ENCODE results near the gene ARHGAP18.

Gene ARHGAP18

GRCh38 chr6:129623008-129623732 lies 86.8 kb downstream of the ARHGAP18 start:
- no peak for DNase-seq
- intact Hi-C loops (cut with DNase I): no loop called here

GRCh38 chr6:129621252-129621651 lies 88.7 kb downstream of the ARHGAP18 start:
- intact Hi-C loops (cut with DNase I): no loop called here
- peak in 1 of 10 donors; percentile 46 for DNase-seq

- intact Hi-C loops (cut with DNase I): no loop called here
- no peak for DNase-seq
Measured at GRCh38 chr6:129620234-129620610, 89.8 kb downstream of the ARHGAP18 start.

GRCh38 chr6:129619579-129620233 lies 90.3 kb downstream of the ARHGAP18 start:
- intact Hi-C loops (cut with DNase I): no loop called here

GRCh38 chr6:129617986-129618385 lies 92.0 kb downstream of the ARHGAP18 start:
- intact Hi-C loops (cut with DNase I): no loop called here

More at GRCh38 chr6:129619579-129620233, 90.3 kb downstream of the ARHGAP18 start:
- no peak for DNase-seq

GRCh38 chr6:129615496-129615895 lies 94.5 kb downstream of the ARHGAP18 start:
- DNase-seq: no peak
- intact Hi-C loops (cut with DNase I): no loop called here

More at GRCh38 chr6:129617986-129618385, 92.0 kb downstream of the ARHGAP18 start:
- no peak for DNase-seq

GRCh38 chr6:129615020-129615419 lies 95.0 kb downstream of the ARHGAP18 start:
- intact Hi-C loops (cut with DNase I): no loop called here
- DNase-seq: no peak

GRCh38 chr6:129614464-129614863 lies 95.5 kb downstream of the ARHGAP18 start:
- intact Hi-C loops (cut with DNase I): no loop called here
- DNase-seq: no peak

- DNase-seq: no peak
- intact Hi-C loops (cut with DNase I): no loop called here
Measured at GRCh38 chr6:129612440-129612839, 97.5 kb downstream of the ARHGAP18 start.

- DNase-seq: no peak
- intact Hi-C loops (cut with DNase I): no loop called here
Measured at GRCh38 chr6:129609635-129610034, 100.3 kb downstream of the ARHGAP18 start.

- DNase-seq: no peak
Measured at GRCh38 chr6:129608886-129609537, 101.0 kb downstream of the ARHGAP18 start.

GRCh38 chr6:129607581-129608186 lies 102.3 kb downstream of the ARHGAP18 start:
- peak in 2 of 10 donors; percentile 65 to 81 for DNase-seq
- intact Hi-C loops (cut with DNase I): no loop called here

More at GRCh38 chr6:129608886-129609537, 101.0 kb downstream of the ARHGAP18 start:
- intact Hi-C loops (cut with DNase I): no loop called here

- intact Hi-C loops (cut with DNase I): no loop called here
- no peak for DNase-seq
Measured at GRCh38 chr6:129606664-129607063, 103.3 kb downstream of the ARHGAP18 start.

- intact Hi-C loops (cut with DNase I): no loop called here
Measured at GRCh38 chr6:129605967-129606366, 104.0 kb downstream of the ARHGAP18 start.

GRCh38 chr6:129605095-129605494 lies 104.9 kb downstream of the ARHGAP18 start:
- DNase-seq: no peak
- intact Hi-C loops (cut with DNase I): no loop called here

More at GRCh38 chr6:129605967-129606366, 104.0 kb downstream of the ARHGAP18 start:
- DNase-seq: peak in 1 of 10 donors; percentile 8

- intact Hi-C loops (cut with DNase I): no loop called here
- DNase-seq: no peak
Measured at GRCh38 chr6:129604321-129604720, 105.7 kb downstream of the ARHGAP18 start.

- intact Hi-C loops (cut with DNase I): no loop called here
- no peak for DNase-seq
Measured at GRCh38 chr6:129603741-129604140, 106.2 kb downstream of the ARHGAP18 start.

- DNase-seq: no peak
- intact Hi-C loops (cut with DNase I): no loop called here
Measured at GRCh38 chr6:129601323-129601722, 108.7 kb downstream of the ARHGAP18 start.

GRCh38 chr6:129599467-129599866 lies 110.5 kb downstream of the ARHGAP18 start:
- DNase-seq: no peak
- intact Hi-C loops (cut with DNase I): loop anchor here (2.0 to 5.0 kb wide), 3 partner anchors 133 to 421 kb away; no protein-coding TSS in a partner anchor

GRCh38 chr6:129598244-129599187 lies 111.5 kb downstream of the ARHGAP18 start:
- intact Hi-C loops (cut with DNase I): loop anchor here (2.0 to 5.0 kb wide), 3 partner anchors 134 to 422 kb away; no protein-coding TSS in a partner anchor
- DNase-seq: no peak

Data from posterior cingulate gyrus (tissue), 11 donors.